ENCODE measurements around the gene ACSL5. TPM values are rescaled to one million over a fixed set of nuclear protein-coding genes. Genes with fewer than 3 reads are reported as not detected.

Gene ACSL5, protein sequence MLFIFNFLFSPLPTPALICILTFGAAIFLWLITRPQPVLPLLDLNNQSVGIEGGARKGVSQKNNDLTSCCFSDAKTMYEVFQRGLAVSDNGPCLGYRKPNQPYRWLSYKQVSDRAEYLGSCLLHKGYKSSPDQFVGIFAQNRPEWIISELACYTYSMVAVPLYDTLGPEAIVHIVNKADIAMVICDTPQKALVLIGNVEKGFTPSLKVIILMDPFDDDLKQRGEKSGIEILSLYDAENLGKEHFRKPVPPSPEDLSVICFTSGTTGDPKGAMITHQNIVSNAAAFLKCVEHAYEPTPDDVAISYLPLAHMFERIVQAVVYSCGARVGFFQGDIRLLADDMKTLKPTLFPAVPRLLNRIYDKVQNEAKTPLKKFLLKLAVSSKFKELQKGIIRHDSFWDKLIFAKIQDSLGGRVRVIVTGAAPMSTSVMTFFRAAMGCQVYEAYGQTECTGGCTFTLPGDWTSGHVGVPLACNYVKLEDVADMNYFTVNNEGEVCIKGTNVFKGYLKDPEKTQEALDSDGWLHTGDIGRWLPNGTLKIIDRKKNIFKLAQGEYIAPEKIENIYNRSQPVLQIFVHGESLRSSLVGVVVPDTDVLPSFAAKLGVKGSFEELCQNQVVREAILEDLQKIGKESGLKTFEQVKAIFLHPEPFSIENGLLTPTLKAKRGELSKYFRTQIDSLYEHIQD
- total RNA-seq (2021; fragmentation: NEBNext Ultra II Directional; extraction: Animal tissue kit (Norgen Biotek cat#: 25700)) (not detected in 2 replicates), polyA plus RNA-seq (2011; rRNA removed) (not detected in 2 replicates), polyA minus RNA-seq (2011; rRNA and poly(A)+ RNA removed) (not detected in 2 replicates)
- 0.03 TPM for polyA plus RNA-seq (2011; cell fraction: cytosol; rRNA removed)
- polyA plus RNA-seq (2011; cell fraction: nucleus; rRNA removed), result not detected
- not detected in 4 replicates for polyA plus RNA-seq (2012, experiment 1 of 2)
- not detected for polyA plus RNA-seq (2012, experiment 2 of 2)
- polyA plus RNA-seq (2013, experiment 1 of 2), result not detected
- not detected for polyA plus RNA-seq (2013, experiment 2 of 2)
- polyA minus RNA-seq (2011; cell fraction: cytosol; rRNA and poly(A)+ RNA removed), result not detected
- not detected for polyA minus RNA-seq (2011; cell fraction: nucleus; rRNA and poly(A)+ RNA removed)
- long read RNA-seq, experiment 1, result 0 reads
- long read RNA-seq, experiment 2, result 0 reads

DNA sequence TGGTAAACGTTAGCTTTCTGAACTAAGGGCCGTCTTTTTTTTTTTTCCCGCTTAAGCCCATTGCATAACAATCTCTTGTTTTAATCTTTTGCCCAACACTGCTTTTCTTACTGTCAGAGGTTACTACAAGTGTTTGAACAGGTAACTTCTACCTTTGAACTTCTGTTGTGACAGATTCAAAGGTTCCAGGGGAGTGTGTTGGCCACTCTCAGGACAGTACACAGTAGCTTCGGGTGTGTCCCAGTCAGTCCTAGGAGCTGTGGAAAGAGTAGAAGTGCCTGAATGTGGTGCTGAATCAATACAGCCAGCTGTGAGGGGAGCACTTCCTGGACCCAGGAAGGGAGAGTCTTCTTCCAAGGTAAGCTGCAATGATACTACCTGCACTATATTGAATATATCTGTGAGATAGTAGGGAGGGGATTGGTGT lies at the start of gene ACSL5:
Gene ACSL5, plus strand, starts transcription at position 205 of the 427 bp plus-strand sequence. CDS start 20,831 bp downstream, outside the sequence.
- Histone ChIP-seq H3K79me1 (ENCODE audit: low read depth, low read length) (no peaks in the 10 kb centered on the region), H2BK12ac (ENCODE audit: low read depth, low read length) (no peak within 1 kb of the TSS), H2BK20ac (ENCODE audit: low read length) (no peak within 1 kb of the TSS), H2BK15ac (ENCODE audit: low read length) (no peak within 1 kb of the TSS), H3K14ac (ENCODE audit: insufficient read length) (no peak within 1 kb of the TSS), H3K4ac (replicated peaks; ENCODE audit: insufficient read length, low read depth, low read length) (no peak within 1 kb of the TSS), H2AK5ac (ENCODE audit: low read depth, low read length) (no peak within 1 kb of the TSS), H2BK5ac (ENCODE audit: low read depth, low read length) (no peak within 1 kb of the TSS), H3K18ac (ENCODE audit: extremely low read depth, low read length) (no peak within 1 kb of the TSS), H3K27ac (ENCODE audit: low read depth, low read length) (no peak within 1 kb of the TSS), H3K23me2 (ENCODE audit: low read depth, low read length) (no peaks in the 10 kb centered on the region), H3K4me3 (ENCODE audit: extremely low read depth in 1 of 4, insufficient read depth in 2 of 4, low read depth in 3 of 4, low read length in 4 of 4) (no peak within 1 kb of the TSS), H3K4me1 (replicated peaks in 1 of 4; ENCODE audit: control insufficient read depth in 3 of 4, insufficient read depth in 4 of 4, low read length in 3 of 4) (no peaks in the 10 kb centered on the region; a peak in 1 of 7 replicates), H3K23ac (ENCODE audit: insufficient read length) (no peak within 1 kb of the TSS), H4K20me1 (replicated peaks in 1 of 2; ENCODE audit: control insufficient read depth in 1 of 2, insufficient read depth in 2 of 2, low read length in 2 of 2) (no peaks in the 10 kb centered on the region), H3K27me3 (replicated peaks in 1 of 4; ENCODE audit: control insufficient read depth in 3 of 4, extremely low read depth in 1 of 4, insufficient read depth in 3 of 4, low read length in 3 of 4) (no peaks in the 10 kb centered on the region), H3K79me2 (ENCODE audit: control insufficient read depth in 1 of 2, insufficient read depth in 2 of 2, low read length in 2 of 2) (no peaks in the 10 kb centered on the region), H3K36me3 (ENCODE audit: control insufficient read depth in 2 of 4, insufficient read depth in 4 of 4, low read length in 3 of 4) (no peaks in the 10 kb centered on the region), H2BK120ac (replicated peaks; ENCODE audit: low read depth, low read length) (no peak within 1 kb of the TSS), H2AFZ (ENCODE audit: low read length) (no peak within 1 kb of the TSS; the same call in 1 of the 2 replicates), H3K9ac (replicated peaks in 1 of 4; ENCODE audit: extremely low read depth in 1 of 4, low read depth in 3 of 4, low read length in 3 of 4) (no peak within 1 kb of the TSS), H4K91ac (replicated peaks; ENCODE audit: insufficient read length, low read length) (no peak within 1 kb of the TSS), H4K8ac (ENCODE audit: extremely low read depth, insufficient read depth, low read length) (no peak within 1 kb of the TSS), H3K4me2 (ENCODE audit: insufficient read depth in 1 of 2, low read depth in 2 of 2, low read length in 2 of 2) (no peak within 1 kb of the TSS), H3K56ac (replicated peaks; ENCODE audit: insufficient read length, low read depth, low read length) (no peak within 1 kb of the TSS), H4K5ac (ENCODE audit: insufficient read length, low read depth, low read length) (no peak within 1 kb of the TSS), H3K9me3 (ENCODE audit: insufficient read depth in 2 of 2, low read depth in 1 of 2, low read length in 1 of 2) (peaks cover 0 to 10% of the 10 kb centered on the region in 2 experiments; a peak in 1 of 4 replicates)
- 84% methylated on average over 4 of the region's 4 CpGs; no CpG with 5 or more reads in 1 of the 2 experiments for WGBS, 2 experiments (ENCODE audit: extremely low coverage in 1 of 2, insufficient coverage in 1 of 2, insufficient read length in 1 of 2, insufficient replicate concordance in 2 of 2, low coverage in 1 of 2, low lambda C conversion rate in 2 of 2, missing lambda C conversion rate in 1 of 2)
- FAIRE-seq (no peak), DNase-seq (ENCODE audit: low read depth in 1 of 2, low spot score in 2 of 2) (no peak)
- TF ChIP-seq BACH1 (IDR thresholded peaks at IDR 0.05; ENCODE audit: low read length) (no peak), EZH2 (IDR thresholded peaks at IDR 0.05; ENCODE audit: low read depth, low read length, severe bottlenecking) (no peak), ASH2L (IDR thresholded peaks at IDR 0.05; ENCODE audit: low read length) (no peak), SUZ12 (IDR thresholded peaks at IDR 0.05; ENCODE audit: low read length) (no peak), SAP30 (IDR thresholded peaks at IDR 0.05; ENCODE audit: insufficient read depth, insufficient replicate concordance, low read length) (no peak), MAFK (IDR thresholded peaks at IDR 0.05; ENCODE audit: low read depth, low read length) (no peak), TBP (IDR thresholded peaks at IDR 0.05; ENCODE audit: low read depth, low read length) (no peak)
- TF ChIP-seq, protein P1, sequence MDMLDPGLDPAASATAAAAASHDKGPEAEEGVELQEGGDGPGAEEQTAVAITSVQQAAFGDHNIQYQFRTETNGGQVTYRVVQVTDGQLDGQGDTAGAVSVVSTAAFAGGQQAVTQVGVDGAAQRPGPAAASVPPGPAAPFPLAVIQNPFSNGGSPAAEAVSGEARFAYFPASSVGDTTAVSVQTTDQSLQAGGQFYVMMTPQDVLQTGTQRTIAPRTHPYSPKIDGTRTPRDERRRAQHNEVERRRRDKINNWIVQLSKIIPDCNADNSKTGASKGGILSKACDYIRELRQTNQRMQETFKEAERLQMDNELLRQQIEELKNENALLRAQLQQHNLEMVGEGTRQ (IDR thresholded peaks at IDR 0.05; ENCODE audit: low read length), result no peak
- CTCF ChIA-PET (ENCODE audit: partially characterized antibody), result interaction anchor here (0.6 to 2.3 kb wide), 11 partner anchors 10 to 1603 kb away, joined by 3 to 13 read pairs (median 3); no protein-coding TSS in a partner anchor
- POLR2A ChIA-PET (ENCODE audit: partially characterized antibody), result interaction anchor here (0.5 kb wide), 1 partner anchor 597 kb away, joined by 3 read pairs; no protein-coding TSS in a partner anchor
